OCI-LY3 (cell line): Measurements from ENCODE around the gene SMYD3.

Experiments
- H2AFZ ChIP-seq: fragments of 200-600, 300-600 bp; shearing (Covaris generic); 2 replicates; pipeline ENCODE4 v1.6.0; 2014; ENCODE audit warnings: antibody characterized with exemption, low read depth, low read length
- H3K27ac ChIP-seq: fragments of 200-600, 300-600 bp; sonication (generic); 2 replicates; pipeline ENCODE4 v1.5.1; 2014; ENCODE audit warnings: mild to moderate bottlenecking, low read length, moderate library complexity, mixed read lengths
- H3K27me3 ChIP-seq: fragments of 200-600, 300-600 bp; sonication (generic); 2 replicates; pipeline ENCODE4 v1.6.1; 2014; ENCODE audit warnings: low read depth, low read length, mixed read lengths
- H3K36me3 ChIP-seq: fragments of 200-600, 300-600 bp; sonication (generic); replicated peaks from 2 replicates; pipeline ENCODE3; 2014; ENCODE audit warnings: low read depth, low read length, mixed read lengths
- H3K4me1 ChIP-seq: fragments of 300-600, 200-600 bp; sonication (generic); 2 replicates; pipeline ENCODE4 v1.6.1; 2014; ENCODE audit warnings: low read length, mixed read lengths
- H3K4me2 ChIP-seq: fragments of 200-600, 300-600 bp; sonication (generic); 2 replicates; pipeline ENCODE4 v1.6.1; 2014; ENCODE audit warnings: low read length, mixed read lengths
- H3K4me3 ChIP-seq: fragments of 300-600, 200-600 bp; sonication (generic); 2 replicates; pipeline ENCODE4 v1.5.1; 2014; ENCODE audit warnings: antibody characterized with exemption, mild to moderate bottlenecking, low read length, moderate library complexity
- H3K79me2 ChIP-seq: fragments of 300-600, 200-600 bp; shearing (Covaris generic); 2 replicates; pipeline ENCODE4 v1.6.1; 2014; ENCODE audit warnings: mild to moderate bottlenecking, low read length, mixed read lengths
- H3K9ac ChIP-seq: fragments of 300-600, 200-600 bp; shearing (Covaris generic); 2 replicates; pipeline ENCODE4 v1.6.0; 2014; ENCODE audit warnings: mild to moderate bottlenecking, low read length, moderate library complexity
- H3K9me3 ChIP-seq: fragments of 200-600, 300-600 bp; shearing (Covaris generic); 2 replicates; pipeline ENCODE4 v1.6.1; 2014; ENCODE audit warnings: low read length, mixed read lengths; ENCODE audit not compliant: insufficient read depth
- H4K20me1 ChIP-seq: fragments of 200-600, 300-600 bp; sonication (generic); 2 replicates; pipeline ENCODE4 v1.6.1; 2016; ENCODE audit warnings: low read length, mixed read lengths; ENCODE audit not compliant: insufficient read depth
- CTCF ChIP-seq: fragments of 200-600, 300-600 bp; sonication (generic); IDR thresholded peaks from 2 replicates; pipeline ENCODE4 v1.5.1; 2014; ENCODE audit warnings: antibody characterized with exemption, low read length, low read depth
- EZH2phosphoT487 ChIP-seq: fragments of 200-600 bp; shearing (Covaris generic); IDR thresholded peaks from 2 replicates; pipeline ENCODE4 v1.6.1; 2018; ENCODE audit warnings: antibody characterized with exemption, mixed run types, low read depth

Gene SMYD3

GRCh38 chr1:246306415-246307037 lies 200.6 kb downstream of the SMYD3 start:
- Histone ChIP-seq H4K20me1 (no peaks in the 10 kb centered on the region), H3K27ac (no peak overlapping the region), H3K9me3 (no peaks in the 10 kb centered on the region), H3K79me2 (no peaks in the 10 kb centered on the region), H3K9ac (no peak overlapping the region), H3K4me3 (no peak overlapping the region), H3K4me2 (no peak overlapping the region), H2AFZ (no peak overlapping the region), H3K4me1 (peaks cover 5% of the 10 kb centered on the region; the same call in 1 of the 2 replicates), H3K27me3 (no peaks in the 10 kb centered on the region), H3K36me3 (no peaks in the 10 kb centered on the region)
- TF ChIP-seq CTCF (no peak), EZH2phosphoT487 (no peak)

GRCh38 chr1:246304484-246305259 lies 202.4 kb downstream of the SMYD3 start:
- H3K27ac ChIP-seq: no peak overlapping the region
- no peaks in the 10 kb centered on the region for H3K79me2 ChIP-seq
- H3K4me1 ChIP-seq: peaks cover 5% of the 10 kb centered on the region; the same call in 1 of the 2 replicates
- H3K9ac ChIP-seq: no peak overlapping the region
- TF ChIP-seq CTCF: no peak
- no peak for TF ChIP-seq EZH2phosphoT487
- no peaks in the 10 kb centered on the region for H3K9me3 ChIP-seq
- H3K4me3 ChIP-seq: no peak overlapping the region
- H3K4me2 ChIP-seq: no peak overlapping the region
- H3K27me3 ChIP-seq: no peaks in the 10 kb centered on the region
- no peak overlapping the region for H2AFZ ChIP-seq
- H4K20me1 ChIP-seq: no peaks in the 10 kb centered on the region
- no peaks in the 10 kb centered on the region for H3K36me3 ChIP-seq

GRCh38 chr1:246302711-246303317 lies 204.3 kb downstream of the SMYD3 start:
- H3K79me2 ChIP-seq: no peaks in the 10 kb centered on the region
- H3K4me2 ChIP-seq: no peak overlapping the region
- no peaks in the 10 kb centered on the region for H3K27me3 ChIP-seq
- no peaks in the 10 kb centered on the region for H4K20me1 ChIP-seq
- no peak overlapping the region for H2AFZ ChIP-seq
- H3K36me3 ChIP-seq: no peaks in the 10 kb centered on the region
- no peak overlapping the region for H3K4me3 ChIP-seq
- TF ChIP-seq EZH2phosphoT487: no peak
- TF ChIP-seq CTCF: no peak
- H3K9me3 ChIP-seq: no peaks in the 10 kb centered on the region
- H3K9ac ChIP-seq: no peak overlapping the region
- H3K4me1 ChIP-seq: no peaks in the 10 kb centered on the region
- H3K27ac ChIP-seq: no peak overlapping the region

- no peak overlapping the region for H3K4me3 ChIP-seq
- H3K27me3 ChIP-seq: no peaks in the 10 kb centered on the region
- TF ChIP-seq CTCF: no peak
- H2AFZ ChIP-seq: no peak overlapping the region
- H3K36me3 ChIP-seq: no peaks in the 10 kb centered on the region
- H3K9me3 ChIP-seq: no peaks in the 10 kb centered on the region
- no peak overlapping the region for H3K4me2 ChIP-seq
- no peak overlapping the region for H3K9ac ChIP-seq
- no peak overlapping the region for H3K27ac ChIP-seq
- H4K20me1 ChIP-seq: no peaks in the 10 kb centered on the region
- no peaks in the 10 kb centered on the region for H3K4me1 ChIP-seq
- no peaks in the 10 kb centered on the region for H3K79me2 ChIP-seq
These were observed 204.8 kb downstream of the SMYD3 start for GRCh38 chr1:246302251-246302625.
